AG04449 (cell line): ENCODE data around the gene ZNF607.

Experiments used
- CTCF ChIA-PET: fragments of 350-600 bp; formaldehyde crosslinking; extraction: SDS; loops from one replicate; lab custom pipeline; 2021; ENCODE audit warnings: antibody characterized with exemption; lab: Yijun Ruan, JAX
- POLR2A ChIA-PET: fragments of 400-600, 350-600 bp; formaldehyde crosslinking; extraction: SDS; loops from one replicate; lab custom pipeline; 2020; ENCODE audit warnings: antibody characterized with exemption, inconsistent platforms; lab: Yijun Ruan, JAX
- DNase-seq: peaks from one replicate; pipeline ENCODE4 v3.0.0-alpha.2; 2010; ENCODE audit warnings: low read depth, low spot score
- H3K4me3 ChIP-seq: 2 replicates; pipeline ENCODE4 v1.5.1; 2011; ENCODE audit warnings: low read depth, mild to moderate bottlenecking, control low read depth, low read length
- CTCF ChIP-seq: IDR thresholded peaks from one replicate; pipeline ENCODE4 v1.5.1; 2011; ENCODE audit warnings: mild to moderate bottlenecking, moderate library complexity, low read length, control low read depth, inconsistent platforms; ENCODE audit not compliant: insufficient read depth; ENCODE audit errors: missing control alignments

ZNF607 gene

DNA sequence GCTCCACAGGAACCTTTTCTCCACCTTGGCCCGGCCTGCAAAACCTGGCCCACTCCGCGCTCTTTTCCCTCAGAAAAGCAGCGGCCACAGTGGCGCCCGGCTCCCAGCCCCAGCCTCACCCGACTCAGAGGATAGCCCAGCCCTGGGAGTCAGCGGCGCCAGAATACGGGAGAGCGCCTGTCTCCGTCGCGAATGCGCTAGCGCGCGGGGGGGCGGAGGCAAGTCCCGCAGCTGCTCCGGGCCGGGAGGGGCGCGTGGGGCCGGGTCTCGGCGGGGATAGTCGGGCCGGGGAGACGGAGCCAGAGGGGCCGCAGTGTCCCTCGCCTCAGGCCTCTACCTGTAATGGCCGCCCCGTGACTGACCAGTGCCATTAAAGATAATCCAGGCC, 64.3 kb downstream of the ZNF607 start, which contains the start of gene ZFP30:
Gene ZFP30 (minus strand): TSS at position 165 of the 388 bp plus-strand sequence. CDS start 7,643 bp downstream, outside the sequence.
- ChIA-PET POLR2A (interaction anchor here (1.0 kb wide), 1 partner anchor 37 kb away, joined by 4 read pairs; no protein-coding TSS in a partner anchor), CTCF (no interaction called here)
- TF ChIP-seq CTCF: no peak
- peak within 1 kb of the TSS; percentile 77 for H3K4me3 ChIP-seq
- no peak for DNase-seq

DNA sequence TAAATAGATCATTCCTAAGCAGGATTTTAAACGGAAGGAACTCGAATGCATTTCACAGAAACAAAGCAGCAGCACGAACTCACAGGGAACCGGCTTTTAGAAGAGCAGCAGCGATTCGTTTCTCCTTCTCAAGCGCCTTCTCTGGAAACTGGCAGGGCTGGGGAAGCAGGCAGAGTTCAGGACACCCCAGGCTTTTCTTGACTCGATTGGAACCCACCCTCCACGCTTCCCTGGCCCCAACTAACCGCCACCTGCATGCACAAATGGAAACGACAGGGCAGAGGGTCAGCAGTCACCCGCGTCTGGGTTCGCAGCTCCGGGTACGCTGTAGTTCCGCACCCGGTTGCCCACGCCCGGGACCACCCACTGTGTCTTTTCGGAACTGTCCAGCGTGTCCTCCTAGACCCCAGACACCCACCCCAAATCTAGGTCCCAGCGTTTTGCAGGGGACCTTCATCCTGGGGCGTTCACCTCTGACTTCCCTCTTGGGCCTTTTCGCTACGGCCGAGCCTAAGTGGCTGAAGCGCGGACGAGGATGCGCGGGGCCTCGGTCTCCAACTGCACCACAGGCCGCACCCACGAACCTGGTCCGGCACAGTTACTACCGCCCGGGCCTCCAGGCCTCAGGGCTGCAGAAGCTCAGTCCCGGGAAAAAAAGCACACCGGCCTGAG, 64.8 kb downstream of the ZNF607 start:
- CTCF ChIA-PET: no interaction called here
- no peak for TF ChIP-seq CTCF
- no peak for DNase-seq
- H3K4me3 ChIP-seq: peak overlapping the region; percentile 77
- POLR2A ChIA-PET: interaction anchor here (1.0 kb wide), 1 partner anchor 37 kb away, joined by 4 read pairs; no protein-coding TSS in a partner anchor

DNA sequence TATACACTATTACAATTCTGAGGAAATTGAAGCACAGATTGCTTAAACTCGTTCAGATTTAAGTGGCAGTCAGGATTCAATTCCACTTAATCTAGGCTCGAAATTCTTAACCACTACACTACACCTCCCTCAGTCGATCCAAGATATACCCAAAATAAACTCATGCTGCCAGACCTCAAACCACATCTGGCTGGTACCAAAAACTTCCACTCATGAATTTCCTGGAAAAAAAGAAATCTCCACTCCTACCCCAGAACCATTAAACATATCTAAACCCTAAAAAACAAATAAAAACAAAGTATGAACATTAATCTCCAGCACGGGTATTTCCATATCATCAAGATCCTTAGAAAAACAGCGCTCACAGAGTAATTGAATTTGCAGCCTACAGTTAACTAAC, 65.4 kb downstream of the ZNF607 start:
- TF ChIP-seq CTCF: no peak
- POLR2A ChIA-PET: no interaction called here
- CTCF ChIA-PET: interaction anchor here (1.0 kb wide), 1 partner anchor 18 kb away, joined by 3 read pairs; no protein-coding TSS in a partner anchor

More for the DNA sequence above, 65.4 kb downstream of the ZNF607 start:
- H3K4me3 ChIP-seq: peak overlapping the region; percentile 77
- no peak for DNase-seq
